Breast epithelium (tissue), 3 donors: Measurements from ENCODE around the gene KISS1.

Experiments
- POLR2A ChIP-seq: fragments of 450-650 bp; IDR thresholded peaks from one replicate; pipeline ENCODE4 v1.6.1; 2016; ENCODE audit warnings: antibody characterized with exemption, mild to moderate bottlenecking, moderate library complexity
- POLR2AphosphoS5 ChIP-seq, 3 donors: sonication (generic); formaldehyde crosslinking; IDR thresholded peaks; one replicate each; pipeline ENCODE4 v1.6.1; 2017; ENCODE audit warnings: antibody characterized with exemption in 3 of 3
- TF ChIP-seq, protein P1 (sequence below), 3 donors: fragments of 450-650 bp; IDR thresholded peaks; one replicate each; pipeline ENCODE4 v1.5.1; 2016 to 2017; ENCODE audit warnings: antibody characterized with exemption in 3 of 3, mild to moderate bottlenecking in 3 of 3, moderate library complexity in 3 of 3

DNA sequence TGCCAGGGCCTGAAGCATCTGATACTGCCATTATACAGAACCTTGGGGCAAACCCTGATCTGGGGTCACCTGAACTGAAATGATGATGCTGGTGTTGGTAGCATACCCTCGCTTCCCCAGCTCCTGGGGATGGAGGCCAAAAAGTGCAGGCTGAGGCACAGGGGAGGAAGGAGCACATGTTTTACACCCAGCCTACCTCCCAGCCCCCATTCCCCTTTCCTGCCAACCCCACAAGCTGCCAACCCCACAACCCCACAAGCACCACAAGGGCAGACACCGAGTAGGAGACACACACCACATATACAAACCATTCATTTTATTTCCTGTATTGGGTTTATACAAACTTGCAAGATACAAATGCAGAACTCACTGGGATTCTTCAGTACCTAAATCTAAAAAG is 22.3 kb upstream of the KISS1 start:
- TF ChIP-seq, protein P1, sequence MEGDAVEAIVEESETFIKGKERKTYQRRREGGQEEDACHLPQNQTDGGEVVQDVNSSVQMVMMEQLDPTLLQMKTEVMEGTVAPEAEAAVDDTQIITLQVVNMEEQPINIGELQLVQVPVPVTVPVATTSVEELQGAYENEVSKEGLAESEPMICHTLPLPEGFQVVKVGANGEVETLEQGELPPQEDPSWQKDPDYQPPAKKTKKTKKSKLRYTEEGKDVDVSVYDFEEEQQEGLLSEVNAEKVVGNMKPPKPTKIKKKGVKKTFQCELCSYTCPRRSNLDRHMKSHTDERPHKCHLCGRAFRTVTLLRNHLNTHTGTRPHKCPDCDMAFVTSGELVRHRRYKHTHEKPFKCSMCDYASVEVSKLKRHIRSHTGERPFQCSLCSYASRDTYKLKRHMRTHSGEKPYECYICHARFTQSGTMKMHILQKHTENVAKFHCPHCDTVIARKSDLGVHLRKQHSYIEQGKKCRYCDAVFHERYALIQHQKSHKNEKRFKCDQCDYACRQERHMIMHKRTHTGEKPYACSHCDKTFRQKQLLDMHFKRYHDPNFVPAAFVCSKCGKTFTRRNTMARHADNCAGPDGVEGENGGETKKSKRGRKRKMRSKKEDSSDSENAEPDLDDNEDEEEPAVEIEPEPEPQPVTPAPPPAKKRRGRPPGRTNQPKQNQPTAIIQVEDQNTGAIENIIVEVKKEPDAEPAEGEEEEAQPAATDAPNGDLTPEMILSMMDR (IDR thresholded peaks at IDR 0.05), result no peak
- TF ChIP-seq POLR2A (no peak), POLR2AphosphoS5 (IDR thresholded peaks at IDR 0.05) (no peak)
